ENCODE results near the gene C19orf33.

GRCh38 chr19:38277969-38278680 is 25.9 kb upstream of the C19orf33 start:
- TF ChIP-seq CTCF (IDR thresholded peaks at IDR 0.05) = no peak
- TF ChIP-seq POLR2A (IDR thresholded peaks at IDR 0.05) = peak in 1 of 2 donors; percentile 21

All from heart left ventricle (tissue), 13 donors.